ENCODE measurements around the gene RCN2.
"Not testable (repeated sequence)": the region's sequence is repeated elsewhere in the genome, so short reads cannot be mapped to it uniquely, and the experiment has no call there.

Gene RCN2

GRCh38 chr15:76931397-76932134, at the start of gene RCN2:
Gene RCN2, plus strand, starts transcription at chr15:76931749. Its CDS starts 93 bp downstream, at chr15:76931842.
- H3K27me3 ChIP-seq = no peaks in the 10 kb centered on the region
- H3K36me3 ChIP-seq = peaks cover 6 to 19% (median 12%) of the 10 kb centered on the region in 3 donors
- intact Hi-C loops (cut with DNase I; ENCODE audit: low total_unique reads) = no loop called here
- DNase-seq = peak; percentile 94 to 97
- no peaks in the 10 kb centered on the region for H3K9me3 ChIP-seq
- H3K4me1 ChIP-seq = peaks cover 0 to 19% (median 8%) of the 10 kb centered on the region in 4 donors
- peak within 1 kb of the TSS; percentile 82 to 86 for H3K27ac ChIP-seq
- H3K4me3 ChIP-seq = peak within 1 kb of the TSS; percentile 81 to 95
- no peak for TF ChIP-seq CTCF (IDR thresholded peaks at IDR 0.05)

GRCh38 chr15:76885212-76885611, 46.3 kb upstream of the RCN2 start:
- H3K4me3 ChIP-seq = no peak overlapping the region
- no peaks in the 10 kb centered on the region for H3K4me1 ChIP-seq
- no peaks in the 10 kb centered on the region for H3K27me3 ChIP-seq
- no peak for TF ChIP-seq CTCF (IDR thresholded peaks at IDR 0.05)
- intact Hi-C loops (cut with DNase I; ENCODE audit: low total_unique reads) = no loop called here
- DNase-seq = no peak
- no peak overlapping the region for H3K27ac ChIP-seq
- no peaks in the 10 kb centered on the region for H3K9me3 ChIP-seq
- peaks cover 9 to 17% (median 15%) of the 10 kb centered on the region in 3 donors for H3K36me3 ChIP-seq

- H3K27ac ChIP-seq; DNase-seq; H3K9me3 ChIP-seq; H3K27me3 ChIP-seq; H3K4me3 ChIP-seq; intact Hi-C loops (cut with DNase I; ENCODE audit: low total_unique reads); H3K4me1 ChIP-seq: not testable (repeated sequence)
- H3K36me3 ChIP-seq = peaks cover 3 to 12% (median 10%) of the 10 kb centered on the region in 3 donors
These were observed 44.0 kb upstream of the RCN2 start for GRCh38 chr15:76887280-76888141.

GRCh38 chr15:76892836-76893235, 38.7 kb upstream of the RCN2 start:
- H3K4me3 ChIP-seq; DNase-seq; intact Hi-C loops (cut with DNase I; ENCODE audit: low total_unique reads): not testable (repeated sequence)

GRCh38 chr15:76894174-76894573, 37.4 kb upstream of the RCN2 start:
- H3K27me3 ChIP-seq = no peaks in the 10 kb centered on the region
- H3K4me3 ChIP-seq = no peak overlapping the region
- intact Hi-C loops (cut with DNase I; ENCODE audit: low total_unique reads) = no loop called here
- no peaks in the 10 kb centered on the region for H3K9me3 ChIP-seq
- no peaks in the 10 kb centered on the region for H3K4me1 ChIP-seq
- no peak overlapping the region for H3K27ac ChIP-seq
- no peak for TF ChIP-seq CTCF (IDR thresholded peaks at IDR 0.05)
- no peak for DNase-seq
- peaks cover 4 to 5% (median 5%) of the 10 kb centered on the region in 3 donors for H3K36me3 ChIP-seq

More at GRCh38 chr15:76892836-76893235, 38.7 kb upstream of the RCN2 start:
- not testable (repeated sequence) for H3K9me3 ChIP-seq, H3K36me3 ChIP-seq, H3K27ac ChIP-seq, H3K4me1 ChIP-seq, H3K27me3 ChIP-seq

GRCh38 chr15:76898102-76898501, 33.4 kb upstream of the RCN2 start:
- no peak for TF ChIP-seq CTCF (IDR thresholded peaks at IDR 0.05)
- H3K27me3 ChIP-seq = no peaks in the 10 kb centered on the region
- intact Hi-C loops (cut with DNase I; ENCODE audit: low total_unique reads) = no loop called here
- peaks cover 0 to 5% (median 4%) of the 10 kb centered on the region in 3 donors for H3K36me3 ChIP-seq
- no peak overlapping the region for H3K4me3 ChIP-seq
- no peak for DNase-seq
- peaks cover 0 to 4% (median under 1%) of the 10 kb centered on the region in 4 donors for H3K4me1 ChIP-seq
- no peaks in the 10 kb centered on the region for H3K9me3 ChIP-seq
- H3K27ac ChIP-seq = no peak overlapping the region

GRCh38 chr15:76899176-76899930, 32.2 kb upstream of the RCN2 start:
- H3K27ac ChIP-seq, H3K9me3 ChIP-seq, H3K36me3 ChIP-seq: not testable (repeated sequence)

GRCh38 chr15:76899931-76900310, 31.6 kb upstream of the RCN2 start:
- H3K27me3 ChIP-seq; H3K36me3 ChIP-seq; intact Hi-C loops (cut with DNase I; ENCODE audit: low total_unique reads); H3K9me3 ChIP-seq; DNase-seq; H3K27ac ChIP-seq; H3K4me3 ChIP-seq: not testable (repeated sequence)
- H3K4me1 ChIP-seq = peaks cover 0 to 19% (median 13%) of the 10 kb centered on the region in 4 donors

More at GRCh38 chr15:76899176-76899930, 32.2 kb upstream of the RCN2 start:
- intact Hi-C loops (cut with DNase I; ENCODE audit: low total_unique reads); DNase-seq; H3K4me3 ChIP-seq; H3K27me3 ChIP-seq: not testable (repeated sequence)
- peaks cover 0 to 16% (median 13%) of the 10 kb centered on the region in 4 donors for H3K4me1 ChIP-seq

Measured in tibial artery (tissue), 4 donors.